SK-N-SH treated with all-trans-retinoic acid at 6 μM for 48 hours (cell line): ENCODE measurements around the gene FN1.

Source experiments
- ATAC-seq: fragments of 200-7000 bp; cut with Tn5 transposase; 3 replicates; pipeline ENCODE4 v1.9.1; 2020; ENCODE audit warnings: mild to moderate bottlenecking, moderate library complexity
- ARNTL ChIP-seq: fragments of 450-650 bp; formaldehyde crosslinking; IDR thresholded peaks from 2 replicates; pipeline ENCODE4 v1.5.0; 2020; ENCODE audit warnings: low read depth, mild to moderate bottlenecking, moderate library complexity, borderline replicate concordance
- CREB5 ChIP-seq: fragments of 250-450 bp; sonication (Bioruptor Pico); IDR thresholded peaks from 2 replicates; pipeline ENCODE4 v1.5.1; 2020; ENCODE audit warnings: low read depth, mild to moderate bottlenecking, moderate library complexity
- CSDC2 ChIP-seq: fragments of 250-450 bp; sonication (Bioruptor Pico); IDR thresholded peaks from 2 replicates; pipeline ENCODE4 v1.5.0; 2020; ENCODE audit warnings: mild to moderate bottlenecking, moderate library complexity
- ESRRG ChIP-seq: fragments of 250-450 bp; sonication (Bioruptor Pico); IDR thresholded peaks from 2 replicates; pipeline ENCODE4 v1.6.1; 2021; ENCODE audit warnings: mild to moderate bottlenecking
- GLIS3 ChIP-seq: fragments of 250-450 bp; sonication (Bioruptor Pico); IDR thresholded peaks from 2 replicates; pipeline ENCODE4 v1.5.0; 2020; ENCODE audit warnings: mild to moderate bottlenecking, moderate library complexity
- ISL1 ChIP-seq: fragments of 250-450 bp; sonication (Bioruptor Pico); IDR thresholded peaks from 2 replicates; pipeline ENCODE4 v2.1.2; 2022; ENCODE audit warnings: mild to moderate bottlenecking, moderate library complexity
- OSR1 ChIP-seq: fragments of 250-450 bp; sonication (Bioruptor Pico); IDR thresholded peaks from 2 replicates; pipeline ENCODE4 v1.8.0; 2022; ENCODE audit warnings: moderate library complexity, mild to moderate bottlenecking, inconsistent platforms
- PATZ1 ChIP-seq: fragments of 250-450 bp; sonication (Bioruptor Pico); IDR thresholded peaks from 2 replicates; pipeline ENCODE4 v1.8.0; 2020; ENCODE audit warnings: mild to moderate bottlenecking, moderate library complexity, borderline replicate concordance
- PPARA ChIP-seq: fragments of 250-450 bp; sonication (Bioruptor Pico); IDR thresholded peaks from 2 replicates; pipeline ENCODE4 v1.5.0; 2020; ENCODE audit warnings: mild to moderate bottlenecking, borderline replicate concordance
- RARB ChIP-seq: fragments of 250-450 bp; sonication (Bioruptor Pico); IDR thresholded peaks from 2 replicates; pipeline ENCODE4 v1.8.0; 2021; ENCODE audit warnings: mild to moderate bottlenecking, moderate library complexity
- SNAI2 ChIP-seq: fragments of 250-450 bp; sonication (Bioruptor Pico); IDR thresholded peaks from 2 replicates; pipeline ENCODE4 v1.5.0; 2020; ENCODE audit warnings: mild to moderate bottlenecking, moderate library complexity
- TCF4 ChIP-seq: fragments of 250-450 bp; sonication (Bioruptor Pico); IDR thresholded peaks from 2 replicates; pipeline ENCODE4 v1.8.0; 2021; ENCODE audit warnings: mild to moderate bottlenecking, moderate library complexity, borderline replicate concordance
- TOX ChIP-seq: fragments of 250-450 bp; sonication (Bioruptor Pico); IDR thresholded peaks from 2 replicates; pipeline ENCODE4 v1.8.0; 2021; ENCODE audit warnings: mild to moderate bottlenecking, moderate library complexity, borderline replicate concordance
- TSHZ2 ChIP-seq: fragments of 250-450 bp; sonication (Bioruptor Pico); IDR thresholded peaks from 2 replicates; pipeline ENCODE4 v1.5.0; 2020; ENCODE audit warnings: mild to moderate bottlenecking, moderate library complexity
- ZC3H10 ChIP-seq: fragments of 250-450 bp; sonication (Bioruptor Pico); IDR thresholded peaks from 2 replicates; pipeline ENCODE4 v1.5.1; 2021; ENCODE audit warnings: mild to moderate bottlenecking, moderate library complexity
- ZFP3 ChIP-seq: fragments of 250-450 bp; sonication (Bioruptor Pico); IDR thresholded peaks from 2 replicates; pipeline ENCODE4 v1.5.0; 2020; ENCODE audit warnings: mild to moderate bottlenecking, moderate library complexity
- ZFP30 ChIP-seq: fragments of 450-650 bp; formaldehyde crosslinking; IDR thresholded peaks from 2 replicates; pipeline ENCODE4 v1.5.0; 2022; ENCODE audit warnings: mild to moderate bottlenecking, moderate library complexity
- ZNF565 ChIP-seq: fragments of 450-650 bp; formaldehyde crosslinking; conservative IDR thresholded peaks from 2 replicates; pipeline ENCODE4 v1.5.0; 2020; ENCODE audit warnings: low read depth, mild to moderate bottlenecking, moderate library complexity
- ZNF70 ChIP-seq: fragments of 450-650 bp; formaldehyde crosslinking; IDR thresholded peaks from 2 replicates; pipeline ENCODE4 v1.5.0; 2020; ENCODE audit warnings: mild to moderate bottlenecking, moderate library complexity
- ZNF8 ChIP-seq: fragments of 450-650 bp; formaldehyde crosslinking; IDR thresholded peaks from 2 replicates; pipeline ENCODE4 v1.5.0; 2020; ENCODE audit warnings: mild to moderate bottlenecking, moderate library complexity
- TF ChIP-seq, protein P1 (sequence below): fragments of 250-450 bp; sonication (Bioruptor Pico); IDR thresholded peaks from 2 replicates; pipeline ENCODE4 v1.8.0; 2021; ENCODE audit warnings: low read depth, mild to moderate bottlenecking, moderate library complexity, borderline replicate concordance
- TF ChIP-seq, protein P2 (sequence below): fragments of 250-450 bp; sonication (Bioruptor Pico); IDR thresholded peaks from 2 replicates; pipeline ENCODE4 v1.5.1; 2021; ENCODE audit warnings: mild to moderate bottlenecking, moderate library complexity

The FN1 gene

DNA sequence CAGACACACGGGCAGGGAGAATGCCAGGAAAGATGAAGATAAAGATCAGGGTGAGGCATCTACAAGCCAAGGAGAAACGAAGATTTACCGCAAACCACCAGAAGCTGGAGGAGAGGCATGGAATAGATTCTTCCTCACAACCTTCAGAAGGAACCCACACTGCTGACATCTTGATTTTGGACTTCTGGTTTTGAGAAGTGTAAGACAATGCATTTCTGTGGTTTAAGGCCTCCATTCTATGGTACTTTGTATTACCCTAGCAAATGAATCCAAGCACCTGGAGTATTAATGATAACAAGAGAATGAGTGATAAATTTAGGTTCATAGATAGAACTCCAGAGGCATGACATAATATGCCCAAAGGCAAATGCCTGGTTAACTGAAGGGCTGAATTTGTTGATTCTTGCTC is 11.8 kb upstream of the FN1 start:
- ATAC-seq = no peak
- TF ChIP-seq CREB5 (no peak), GLIS3 (CRISPR knock-in tag) (no peak), ESRRG (CRISPR knock-in tag) (no peak), ISL1 (no peak), PPARA (CRISPR knock-in tag) (no peak), TSHZ2 (no peak), ZFP30 (CRISPR knock-in tag) (no peak), ZNF70 (CRISPR knock-in tag) (no peak), ZC3H10 (CRISPR knock-in tag) (no peak), OSR1 (CRISPR knock-in tag) (no peak), TCF4 (no peak), TOX (no peak), ZNF8 (no peak)
- TF ChIP-seq, all 23 proteins: peak for 0

- no peak for ATAC-seq
- TF ChIP-seq SNAI2 (no peak), TSHZ2 (no peak), ESRRG (CRISPR knock-in tag) (no peak)
- TF ChIP-seq, protein P1, sequence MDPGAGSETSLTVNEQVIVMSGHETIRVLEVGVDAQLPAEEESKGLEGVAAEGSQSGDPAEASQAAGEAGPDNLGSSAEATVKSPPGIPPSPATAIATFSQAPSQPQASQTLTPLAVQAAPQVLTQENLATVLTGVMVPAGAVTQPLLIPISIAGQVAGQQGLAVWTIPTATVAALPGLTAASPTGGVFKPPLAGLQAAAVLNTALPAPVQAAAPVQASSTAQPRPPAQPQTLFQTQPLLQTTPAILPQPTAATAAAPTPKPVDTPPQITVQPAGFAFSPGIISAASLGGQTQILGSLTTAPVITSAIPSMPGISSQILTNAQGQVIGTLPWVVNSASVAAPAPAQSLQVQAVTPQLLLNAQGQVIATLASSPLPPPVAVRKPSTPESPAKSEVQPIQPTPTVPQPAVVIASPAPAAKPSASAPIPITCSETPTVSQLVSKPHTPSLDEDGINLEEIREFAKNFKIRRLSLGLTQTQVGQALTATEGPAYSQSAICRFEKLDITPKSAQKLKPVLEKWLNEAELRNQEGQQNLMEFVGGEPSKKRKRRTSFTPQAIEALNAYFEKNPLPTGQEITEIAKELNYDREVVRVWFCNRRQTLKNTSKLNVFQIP (CRISPR knock-in tag) = no peak
- TF ChIP-seq, all 23 proteins: peak for 0
These were observed 11.2 kb upstream of the FN1 start for GRCh38 chr2:215447056-215447455.

- ATAC-seq = no peak
- TF ChIP-seq ZNF8 = no peak
- no peak for TF ChIP-seq ZNF565
- no peak for TF ChIP-seq GLIS3 (CRISPR knock-in tag)
- no peak for TF ChIP-seq OSR1 (CRISPR knock-in tag)
- TF ChIP-seq TOX = no peak
- TF ChIP-seq, protein P1 (CRISPR knock-in tag) = no peak
- no peak for TF ChIP-seq CSDC2 (CRISPR knock-in tag)
- no peak for TF ChIP-seq TSHZ2
- no peak for TF ChIP-seq PATZ1 (CRISPR knock-in tag)
- no peak for TF ChIP-seq ZFP30 (CRISPR knock-in tag)
- no peak for TF ChIP-seq ZFP3
- no peak for TF ChIP-seq ARNTL (CRISPR knock-in tag)
- TF ChIP-seq ZC3H10 (CRISPR knock-in tag) = no peak
- TF ChIP-seq ISL1 = no peak
- TF ChIP-seq, protein P2, sequence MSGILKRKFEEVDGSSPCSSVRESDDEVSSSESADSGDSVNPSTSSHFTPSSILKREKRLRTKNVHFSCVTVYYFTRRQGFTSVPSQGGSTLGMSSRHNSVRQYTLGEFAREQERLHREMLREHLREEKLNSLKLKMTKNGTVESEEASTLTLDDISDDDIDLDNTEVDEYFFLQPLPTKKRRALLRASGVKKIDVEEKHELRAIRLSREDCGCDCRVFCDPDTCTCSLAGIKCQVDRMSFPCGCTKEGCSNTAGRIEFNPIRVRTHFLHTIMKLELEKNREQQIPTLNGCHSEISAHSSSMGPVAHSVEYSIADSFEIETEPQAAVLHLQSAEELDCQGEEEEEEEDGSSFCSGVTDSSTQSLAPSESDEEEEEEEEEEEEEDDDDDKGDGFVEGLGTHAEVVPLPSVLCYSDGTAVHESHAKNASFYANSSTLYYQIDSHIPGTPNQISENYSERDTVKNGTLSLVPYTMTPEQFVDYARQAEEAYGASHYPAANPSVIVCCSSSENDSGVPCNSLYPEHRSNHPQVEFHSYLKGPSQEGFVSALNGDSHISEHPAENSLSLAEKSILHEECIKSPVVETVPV = no peak
- TF ChIP-seq RARB (CRISPR knock-in tag) = no peak
- no peak for TF ChIP-seq ZNF70 (CRISPR knock-in tag)
These were observed 6.5 kb upstream of the FN1 start for GRCh38 chr2:215442401-215442787.
